ENCODE measurements around the gene ENPP3. TPM values are rescaled to one million over a fixed set of nuclear protein-coding genes. Genes with fewer than 3 reads are reported as not detected.

Gene ENPP3
- total and polyA plus RNA-seq, 12 donors = 0.07 to 0.33 (median 0.15) TPM; not detected in 3

GRCh38 chr6:131764350-131764749 lies 127.2 kb downstream of the ENPP3 start:
- DNase-seq (no peak), ATAC-seq (no peak)
- Histone ChIP-seq H3K4me1 (peaks cover 0 to 18% (median 7%) of the 10 kb centered on the region in 9 donors), H3K9me3 (no peaks in the 10 kb centered on the region), H3K27me3 (no peaks in the 10 kb centered on the region), H3K36me3 (no peaks in the 10 kb centered on the region), H3K4me3 (no peak overlapping the region), H3K27ac (no peak overlapping the region)
- WGBS, 2 donors = 83 to 87% methylated on average over 4 of the region's 4 CpGs
- intact Hi-C loops (cut with DNase I) = no loop called here
- TF ChIP-seq, protein P1, sequence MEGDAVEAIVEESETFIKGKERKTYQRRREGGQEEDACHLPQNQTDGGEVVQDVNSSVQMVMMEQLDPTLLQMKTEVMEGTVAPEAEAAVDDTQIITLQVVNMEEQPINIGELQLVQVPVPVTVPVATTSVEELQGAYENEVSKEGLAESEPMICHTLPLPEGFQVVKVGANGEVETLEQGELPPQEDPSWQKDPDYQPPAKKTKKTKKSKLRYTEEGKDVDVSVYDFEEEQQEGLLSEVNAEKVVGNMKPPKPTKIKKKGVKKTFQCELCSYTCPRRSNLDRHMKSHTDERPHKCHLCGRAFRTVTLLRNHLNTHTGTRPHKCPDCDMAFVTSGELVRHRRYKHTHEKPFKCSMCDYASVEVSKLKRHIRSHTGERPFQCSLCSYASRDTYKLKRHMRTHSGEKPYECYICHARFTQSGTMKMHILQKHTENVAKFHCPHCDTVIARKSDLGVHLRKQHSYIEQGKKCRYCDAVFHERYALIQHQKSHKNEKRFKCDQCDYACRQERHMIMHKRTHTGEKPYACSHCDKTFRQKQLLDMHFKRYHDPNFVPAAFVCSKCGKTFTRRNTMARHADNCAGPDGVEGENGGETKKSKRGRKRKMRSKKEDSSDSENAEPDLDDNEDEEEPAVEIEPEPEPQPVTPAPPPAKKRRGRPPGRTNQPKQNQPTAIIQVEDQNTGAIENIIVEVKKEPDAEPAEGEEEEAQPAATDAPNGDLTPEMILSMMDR (IDR thresholded peaks at IDR 0.05) = no peak

GRCh38 chr6:131765081-131765803 lies 128.1 kb downstream of the ENPP3 start:
- intact Hi-C loops (cut with DNase I) = loop anchor here in 1 of 10 donors (5.0 kb wide), 1 partner anchor 68 kb away; no protein-coding TSS in a partner anchor
- TF ChIP-seq, protein P1 (IDR thresholded peaks at IDR 0.05) = no peak
- Histone ChIP-seq H3K4me3 (no peak overlapping the region), H3K4me1 (peaks cover 0 to 16% (median 7%) of the 10 kb centered on the region in 9 donors), H3K36me3 (no peaks in the 10 kb centered on the region), H3K27me3 (no peaks in the 10 kb centered on the region), H3K27ac (peak overlapping the region in 6 of 10 donors; percentile 7 to 61 (median 40)), H3K9me3 (no peaks in the 10 kb centered on the region)
- no peak for DNase-seq
- peak in 7 of 8 donors; percentile 31 to 79 (median 69) for ATAC-seq
- 43 to 53% methylated on average over 9 of the region's 9 CpGs for WGBS, 2 donors

- Histone ChIP-seq H3K36me3 (no peaks in the 10 kb centered on the region), H3K27ac (peak overlapping the region in 6 of 10 donors; percentile 7 to 61 (median 40)), H3K4me1 (peaks cover 0 to 16% (median 7%) of the 10 kb centered on the region in 9 donors), H3K27me3 (no peaks in the 10 kb centered on the region), H3K9me3 (no peaks in the 10 kb centered on the region), H3K4me3 (no peak overlapping the region)
- intact Hi-C loops (cut with DNase I) = loop anchor here in 1 of 10 donors (5.0 kb wide), 1 partner anchor 68 kb away; no protein-coding TSS in a partner anchor
- 62 to 68% methylated on average over 4 of the region's 4 CpGs for WGBS, 2 donors
- no peak for ATAC-seq
- DNase-seq = no peak
- TF ChIP-seq, protein P1 (IDR thresholded peaks at IDR 0.05) = no peak
These were observed 128.7 kb downstream of the ENPP3 start for GRCh38 chr6:131765804-131766135.

DNA sequence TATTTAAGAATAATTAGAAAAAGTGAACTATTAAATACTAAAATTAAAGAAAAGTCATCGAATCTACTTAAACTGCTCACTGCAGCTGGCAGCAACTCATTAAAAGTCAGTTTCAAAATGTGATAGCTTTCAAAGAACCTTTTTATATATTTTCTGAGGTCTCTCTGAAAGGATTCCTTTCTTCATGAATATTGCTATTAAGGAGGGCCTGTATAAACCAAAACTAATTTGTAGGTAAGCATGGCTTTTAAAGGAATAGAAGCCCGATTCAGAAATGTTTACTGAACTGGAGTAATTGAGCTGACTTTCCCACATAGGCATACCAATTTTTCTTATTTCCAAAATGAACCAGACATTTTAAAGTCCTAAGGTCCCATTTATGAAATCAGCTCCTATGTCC lies 129.5 kb downstream of the ENPP3 start:
- Histone ChIP-seq H3K27me3 (no peaks in the 10 kb centered on the region), H3K36me3 (no peaks in the 10 kb centered on the region), H3K27ac (no peak overlapping the region), H3K9me3 (no peaks in the 10 kb centered on the region), H3K4me3 (no peak overlapping the region), H3K4me1 (peaks cover 0 to 16% (median 7%) of the 10 kb centered on the region in 9 donors)
- TF ChIP-seq, protein P1 (IDR thresholded peaks at IDR 0.05) = no peak
- ATAC-seq (no peak), DNase-seq (no peak)
- intact Hi-C loops (cut with DNase I) = loop anchor here in 1 of 10 donors (5.0 kb wide), 1 partner anchor 69 kb away; no protein-coding TSS in a partner anchor
- WGBS, 2 donors = 85 to 86% methylated on average over 2 of the region's 2 CpGs
